Smooth muscle cell (in vitro differentiated cells): ENCODE data around the gene HGF. TPM values are rescaled to one million over a fixed set of nuclear protein-coding genes. Genes with fewer than 3 reads are reported as not detected.
A peak's percentile ranks its signal among the peaks of the same experiment; 100 is the strongest.

ENCODE experiments used
- DNase-seq: peaks from one replicate; lab custom pipeline; 2025; ENCODE audit not compliant: unreplicated experiment; lab: John Stamatoyannopoulos, UW
- H2AFZ ChIP-seq: fragments of 200-600 bp; sonication (generic); 2 replicates; pipeline ENCODE4 v1.6.0; 2016; ENCODE audit warnings: antibody characterized with exemption, low read depth, mild to moderate bottlenecking
- H3F3A ChIP-seq: fragments of 200-600 bp; sonication (generic); 2 replicates; pipeline ENCODE4 v1.6.0; 2017; ENCODE audit warnings: antibody characterized with exemption, low read depth
- H3K27ac ChIP-seq: fragments of 200-600 bp; sonication (generic); 2 replicates; pipeline ENCODE4 v1.5.1; 2016; ENCODE audit warnings: low read depth, mild to moderate bottlenecking
- H3K27me3 ChIP-seq: fragments of 200-600 bp; sonication (generic); 2 replicates; pipeline ENCODE4 v1.6.1; 2016; ENCODE audit warnings: low read depth, mild to moderate bottlenecking
- H3K36me3 ChIP-seq: fragments of 200-600 bp; sonication (generic); 2 replicates; pipeline ENCODE4 v1.5.1; 2016; ENCODE audit warnings: low read depth
- H3K4me1 ChIP-seq: fragments of 200-600 bp; sonication (generic); 2 replicates; pipeline ENCODE4 v1.5.1; 2016; ENCODE audit warnings: low read depth
- H3K4me2 ChIP-seq: fragments of 200-600 bp; sonication (generic); 2 replicates; pipeline ENCODE4 v1.6.0; 2016; ENCODE audit warnings: mild to moderate bottlenecking
- H3K4me3 ChIP-seq: fragments of 200-600 bp; sonication (generic); 2 replicates; pipeline ENCODE4 v1.5.1; 2016; ENCODE audit warnings: mild to moderate bottlenecking
- H3K79me2 ChIP-seq: fragments of 200-600 bp; sonication (generic); 2 replicates; pipeline ENCODE4 v1.6.0; 2016; ENCODE audit warnings: low read depth, mild to moderate bottlenecking
- H3K9ac ChIP-seq: fragments of 200-600 bp; sonication (generic); 2 replicates; pipeline ENCODE4 v1.6.0; 2016; ENCODE audit warnings: low read depth
- H3K9me3 ChIP-seq: fragments of 200-600 bp; sonication (generic); replicated peaks from 2 replicates; pipeline ENCODE4 v1.5.1; 2016; ENCODE audit warnings: low read depth
- H4K20me1 ChIP-seq: fragments of 200-600 bp; sonication (generic); 2 replicates; pipeline ENCODE4 v1.6.0; 2016; ENCODE audit warnings: low read depth
- CTCF ChIP-seq: fragments of 200-600 bp; sonication (generic); IDR thresholded peaks from 2 replicates; pipeline ENCODE4 v1.5.1; 2017; ENCODE audit warnings: borderline replicate concordance, mild to moderate bottlenecking, antibody characterized with exemption; ENCODE audit not compliant: insufficient read depth, poor library complexity, severe bottlenecking
- WGBS: methylation state at CpG from one replicate; pipeline ENCODE4 v1.1.7; 2016; ENCODE audit warnings: low lambda C conversion rate; 5-methylcytosine and 5-hydroxymethylcytosine counted together
- polyA plus RNA-seq: library from polyadenylated mRNA; unstranded; fragments of >200 nt; fragmentation: Nextera tagmentation; extraction: Ambion mirVana; gene quantifications from 2 replicates; pipeline ENCODE4 v1.2.1, GENCODE V29; 2016
- total RNA-seq: library from RNA; depleted of rRNA; stranded (reverse); fragments of >200 nt; gene quantifications from 2 replicates; pipeline ENCODE4 v1.2.3, GENCODE V29; 2014

Gene HGF
- total and polyA plus RNA-seq, 2 experiments from 2014 or later = 15.4 to 43.6 TPM

GRCh38 chr7:81743201-81743600 lies 26.6 kb downstream of the HGF start:
- Histone ChIP-seq H2AFZ (no peak overlapping the region), H3K27ac (no peak overlapping the region), H3F3A (no peaks in the 10 kb centered on the region), H4K20me1 (no peaks in the 10 kb centered on the region), H3K4me3 (no peak overlapping the region), H3K36me3 (no peaks in the 10 kb centered on the region), H3K4me2 (no peak overlapping the region), H3K9ac (no peak overlapping the region), H3K4me1 (no peaks in the 10 kb centered on the region), H3K27me3 (no peaks in the 10 kb centered on the region), H3K79me2 (no peaks in the 10 kb centered on the region), H3K9me3 (no peaks in the 10 kb centered on the region)
- no peak for DNase-seq
- no peak for TF ChIP-seq CTCF
- 86% methylated on average over 9 of the region's 9 CpGs for WGBS

- no peak for DNase-seq
- Histone ChIP-seq H3K27me3 (no peaks in the 10 kb centered on the region), H3K4me1 (no peaks in the 10 kb centered on the region), H3F3A (no peaks in the 10 kb centered on the region), H3K36me3 (no peaks in the 10 kb centered on the region), H2AFZ (no peak overlapping the region), H3K4me2 (no peak overlapping the region), H3K4me3 (no peak overlapping the region), H3K27ac (no peak overlapping the region), H3K9me3 (no peaks in the 10 kb centered on the region), H3K79me2 (no peaks in the 10 kb centered on the region), H3K9ac (no peak overlapping the region), H4K20me1 (no peaks in the 10 kb centered on the region)
- TF ChIP-seq CTCF = no peak
Measured at GRCh38 chr7:81740403-81740802, 29.4 kb downstream of the HGF start.

- no peak overlapping the region for H3K27ac ChIP-seq
- no peaks in the 10 kb centered on the region for H3K79me2 ChIP-seq
- no peak for TF ChIP-seq CTCF
- no peaks in the 10 kb centered on the region for H3F3A ChIP-seq
- 79% methylated on average over 7 of the region's 7 CpGs for WGBS
- H3K36me3 ChIP-seq = no peaks in the 10 kb centered on the region
- no peak overlapping the region for H3K4me2 ChIP-seq
- H3K4me1 ChIP-seq = no peaks in the 10 kb centered on the region
- H4K20me1 ChIP-seq = no peaks in the 10 kb centered on the region
- no peak for DNase-seq
- H3K9ac ChIP-seq = no peak overlapping the region
- H2AFZ ChIP-seq = no peak overlapping the region
- H3K9me3 ChIP-seq = no peaks in the 10 kb centered on the region
- H3K4me3 ChIP-seq = no peak overlapping the region
- H3K27me3 ChIP-seq = no peaks in the 10 kb centered on the region
Measured at GRCh38 chr7:81736091-81736490, 33.8 kb downstream of the HGF start.

GRCh38 chr7:81725812-81726127 lies 44.1 kb downstream of the HGF start:
- H3F3A ChIP-seq = no peaks in the 10 kb centered on the region
- no peaks in the 10 kb centered on the region for H3K79me2 ChIP-seq
- peak overlapping the region; percentile 49 for H3K9ac ChIP-seq
- TF ChIP-seq CTCF = no peak
- H3K4me3 ChIP-seq = no peak overlapping the region
- H3K36me3 ChIP-seq = no peaks in the 10 kb centered on the region
- WGBS = 9% methylated on average over 6 of the region's 6 CpGs
- no peaks in the 10 kb centered on the region for H3K27me3 ChIP-seq
- no peaks in the 10 kb centered on the region for H3K9me3 ChIP-seq
- peak overlapping the region; percentile 26 for H2AFZ ChIP-seq
- DNase-seq = no peak
- H3K4me2 ChIP-seq = peak overlapping the region; percentile 71
- H3K27ac ChIP-seq = peak overlapping the region; percentile 87
- H4K20me1 ChIP-seq = no peaks in the 10 kb centered on the region
- H3K4me1 ChIP-seq = no peaks in the 10 kb centered on the region
